Cortex of kidney (tissue), 1 donor: ENCODE data around the gene EEF1A2.

Experiments
- DNase-seq: peaks from one replicate; lab custom pipeline; 2025; lab: John Stamatoyannopoulos, UW

Gene EEF1A2

DNA sequence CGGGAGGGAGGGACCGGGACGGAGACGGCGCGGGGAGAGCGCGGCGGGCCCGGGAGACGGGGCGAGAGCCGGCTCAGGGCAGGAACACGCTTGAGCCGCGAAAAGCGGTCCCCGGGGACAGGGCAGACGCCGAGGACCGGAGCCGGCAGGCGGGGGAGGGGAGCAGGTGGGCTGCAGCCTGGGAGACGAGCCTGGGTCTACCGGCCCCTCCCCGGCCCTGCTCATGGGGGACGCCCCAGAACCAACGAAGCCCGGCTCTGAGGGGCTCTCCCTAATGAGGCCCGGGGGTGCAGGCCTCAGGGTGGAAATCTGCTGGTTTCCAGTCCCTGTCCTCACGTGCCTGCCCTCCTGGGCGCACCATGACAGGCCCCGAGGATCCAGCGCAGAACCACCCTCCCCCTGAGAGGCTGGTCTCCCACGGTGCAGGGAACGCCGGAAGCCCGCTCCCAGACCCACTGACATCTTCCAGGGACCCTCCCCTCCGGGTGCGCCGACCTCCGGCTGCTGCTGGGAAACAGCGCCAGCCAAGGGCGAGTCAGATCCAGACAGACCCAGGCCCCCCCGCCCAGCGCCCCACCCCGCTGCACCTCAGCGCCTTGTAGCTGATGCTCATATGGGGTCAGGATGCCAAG is 571 bp upstream of the EEF1A2 start:
- no peak for DNase-seq

GRCh38 chr20:63497946-63498935 is 642 bp downstream of the EEF1A2 start:
- DNase-seq = no peak

- no peak for DNase-seq
These were observed 1.5 kb downstream of the EEF1A2 start for GRCh38 chr20:63497138-63497945.

DNA sequence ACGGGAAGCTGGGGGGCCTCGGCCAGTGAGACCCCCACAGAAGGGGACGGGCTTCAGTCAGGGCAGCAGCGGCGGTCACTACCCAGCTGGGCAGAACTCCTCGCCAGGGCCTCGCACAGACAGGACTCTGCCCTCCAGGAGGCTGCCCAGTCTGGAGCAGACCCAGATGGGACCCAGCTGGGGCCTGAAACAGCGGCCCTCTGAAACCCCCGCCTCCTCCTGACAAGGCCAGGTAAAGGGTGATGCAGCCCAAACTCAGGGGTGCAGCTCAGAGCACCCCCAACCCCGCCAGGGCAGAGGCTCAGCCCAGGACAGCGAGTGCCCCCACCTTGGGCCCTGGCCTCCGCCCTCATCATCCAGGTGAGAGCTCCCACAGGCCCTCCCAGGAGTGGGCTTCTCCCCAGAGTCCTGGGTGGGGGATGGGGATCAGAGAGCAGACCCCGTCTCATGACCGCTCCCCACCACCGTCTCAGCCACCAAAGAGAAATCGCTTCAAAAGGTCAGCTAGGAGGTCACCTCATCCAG is 2.2 kb downstream of the EEF1A2 start:
- DNase-seq = no peak

DNA sequence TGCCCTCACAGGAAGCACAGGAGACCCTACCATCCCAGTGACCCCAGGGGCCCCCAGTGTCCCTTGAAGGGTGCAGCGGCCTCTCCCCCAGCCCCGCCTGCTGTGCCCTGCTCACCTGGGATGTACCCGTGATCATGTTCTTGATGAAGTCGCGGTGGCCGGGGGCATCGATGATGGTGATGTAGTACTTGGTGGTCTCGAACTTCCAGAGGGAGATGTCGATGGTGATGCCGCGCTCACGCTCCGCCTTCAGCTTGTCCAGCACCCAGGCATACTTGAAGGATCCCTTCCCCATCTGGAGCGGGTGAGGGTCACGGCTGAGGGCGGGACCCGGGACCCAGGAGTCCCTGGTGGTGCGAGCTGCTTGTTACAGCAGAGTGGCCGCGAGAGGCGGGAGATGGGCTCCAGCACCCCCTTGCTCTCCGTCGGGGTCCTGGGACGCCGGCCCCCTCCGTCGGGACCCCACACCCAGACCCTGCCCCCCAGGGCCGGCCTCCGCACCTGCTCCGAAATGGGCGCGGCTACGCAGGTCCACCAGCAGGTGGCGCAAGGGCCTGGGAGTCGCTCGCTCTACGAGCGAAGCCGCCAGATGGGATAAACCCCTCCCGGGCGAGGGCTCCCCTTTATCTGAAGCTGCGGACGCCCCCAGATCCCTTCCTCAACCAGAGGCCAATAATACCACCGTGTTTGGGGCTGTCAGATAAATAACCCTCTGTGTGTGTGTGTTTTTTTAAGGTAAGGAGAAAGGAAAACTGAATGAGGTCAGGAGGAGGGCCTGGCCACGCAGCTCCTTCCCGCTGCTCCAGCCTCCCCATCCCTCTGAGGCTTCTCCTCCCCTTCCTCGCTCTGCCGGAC is 2.9 kb downstream of the EEF1A2 start:
- DNase-seq = no peak

- no peak for DNase-seq
These were observed 3.6 kb downstream of the EEF1A2 start for GRCh38 chr20:63495167-63495720.

DNA sequence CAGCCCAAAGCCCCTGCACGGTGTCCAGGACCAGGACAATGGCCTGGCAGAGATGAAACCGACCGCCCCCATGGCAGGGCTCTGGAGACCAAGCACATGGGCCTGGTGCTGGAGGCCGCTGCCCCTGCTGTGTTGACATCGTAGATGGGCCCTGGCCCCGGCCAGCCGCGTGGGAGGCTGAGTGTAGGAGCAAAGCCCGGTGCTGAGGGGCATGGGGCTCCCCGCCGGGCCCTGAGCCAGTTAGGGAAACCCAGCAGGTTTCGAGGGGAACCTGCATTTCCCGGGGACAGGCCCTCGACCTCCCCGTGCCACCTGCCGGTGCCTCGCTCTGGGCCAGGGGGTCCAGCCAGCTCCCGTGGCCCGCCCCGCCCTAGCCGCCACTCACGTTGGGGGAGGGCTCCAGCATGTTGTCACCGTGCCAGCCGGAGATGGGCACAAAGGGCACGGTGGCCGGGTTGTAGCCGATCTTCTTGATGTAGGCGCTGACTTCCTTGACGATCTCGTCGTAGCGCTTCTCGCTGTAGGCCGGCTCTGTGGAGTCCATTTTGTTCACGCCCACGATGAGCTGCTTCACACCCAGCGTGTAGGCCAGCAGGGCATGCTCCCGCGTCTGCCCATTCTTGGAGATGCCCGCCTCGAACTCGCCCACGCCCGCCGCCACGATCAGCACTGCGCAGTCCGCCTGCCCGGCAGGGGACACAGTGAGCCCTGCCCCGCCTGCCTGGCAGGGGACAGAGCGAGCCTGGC is 4.3 kb downstream of the EEF1A2 start:
- no peak for DNase-seq

- no peak for DNase-seq
These were observed 4.8 kb downstream of the EEF1A2 start for GRCh38 chr20:63494084-63494419.

DNA sequence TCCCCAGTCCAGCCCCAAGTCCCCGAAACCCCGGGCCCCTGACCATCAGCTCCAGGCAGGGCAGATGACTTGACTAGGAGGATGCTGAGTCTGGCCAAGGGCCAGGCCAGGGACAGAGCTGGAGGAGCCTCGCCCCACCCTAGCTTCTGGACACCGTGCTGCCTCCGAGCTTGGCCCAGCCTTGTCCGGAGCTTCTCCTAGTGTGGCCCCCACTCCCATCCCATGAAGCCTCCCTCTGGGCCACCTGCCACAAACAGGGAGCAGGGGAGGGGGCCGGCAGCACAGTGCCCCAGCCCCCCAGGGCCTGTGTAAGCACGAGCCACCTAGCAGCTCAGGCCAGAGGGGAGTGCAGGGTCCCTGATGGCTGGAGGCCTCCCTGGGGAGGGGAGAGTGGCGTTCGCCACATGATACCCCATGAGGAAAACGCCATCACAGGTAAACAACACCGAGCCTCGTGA is 5.3 kb downstream of the EEF1A2 start:
- DNase-seq = no peak

DNA sequence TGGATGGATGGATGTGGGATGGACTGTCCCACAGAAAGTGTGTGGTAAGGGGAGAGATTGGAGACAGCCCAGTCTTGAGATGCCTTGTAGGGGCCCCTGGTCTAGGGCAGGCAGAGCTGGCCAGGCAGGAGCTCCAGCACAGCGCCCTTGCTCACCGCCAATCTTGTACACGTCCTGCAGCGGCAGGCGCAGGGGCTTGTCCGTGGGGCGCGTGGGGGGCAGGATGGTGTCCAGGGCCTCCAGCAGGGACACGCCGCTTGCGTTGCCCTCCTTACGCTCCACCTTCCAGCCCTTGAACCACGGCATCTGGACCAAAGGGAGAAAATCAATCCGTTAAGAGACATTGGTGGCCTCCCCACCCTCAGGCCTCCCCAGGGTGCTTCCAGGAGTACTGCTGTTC is 5.9 kb downstream of the EEF1A2 start:
- DNase-seq = no peak

- DNase-seq = no peak
These were observed 6.4 kb downstream of the EEF1A2 start for GRCh38 chr20:63492518-63492917.

GRCh38 chr20:63491635-63492230 is 7.2 kb downstream of the EEF1A2 start:
- DNase-seq = no peak

DNA sequence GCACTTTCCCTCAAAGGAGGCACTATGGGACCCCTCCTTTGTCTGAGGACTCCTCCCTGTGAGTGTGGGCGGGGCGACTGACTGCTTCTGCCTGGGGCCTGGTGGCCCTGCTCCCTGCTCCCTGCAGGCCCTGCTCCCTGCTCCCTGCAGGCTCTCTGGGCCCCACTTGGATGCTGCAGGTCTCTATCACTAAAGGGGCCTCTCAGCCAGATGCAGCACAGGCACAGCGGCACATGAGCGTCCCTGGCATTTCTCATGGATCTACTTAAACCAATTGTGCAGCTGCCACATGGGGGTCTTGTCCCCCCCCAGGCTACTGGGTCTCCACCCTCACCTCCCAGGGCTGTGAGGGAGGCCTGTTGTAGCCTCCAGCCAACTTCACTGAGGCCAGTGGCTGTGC is 7.8 kb downstream of the EEF1A2 start:
- DNase-seq = no peak

- no peak for DNase-seq
These were observed 8.5 kb downstream of the EEF1A2 start for GRCh38 chr20:63490416-63490815.

GRCh38 chr20:63488315-63489251 is 10.3 kb downstream of the EEF1A2 start:
- DNase-seq = no peak

- DNase-seq = no peak
These were observed 11.1 kb downstream of the EEF1A2 start for GRCh38 chr20:63487781-63488241.

GRCh38 chr20:63487116-63487764 is 11.6 kb downstream of the EEF1A2 start:
- no peak for DNase-seq

- no peak for DNase-seq
These were observed 12.5 kb downstream of the EEF1A2 start for GRCh38 chr20:63486300-63486855.
